ENCODE measurements around the gene KLF3. TPM values are rescaled to one million over a fixed set of nuclear protein-coding genes. Genes with fewer than 3 reads are reported as not detected.

The KLF3 gene
- total and polyA plus RNA-seq, 2 of the 8 experiments (the other 6 are each of a cell fraction or from before 2014, with no cell fraction given) = 8.0 to 14.9 TPM

GRCh38 chr4:38670109-38670901 lies 6.3 kb downstream of the KLF3 start (continued):
- TF ChIP-seq SAP30 (IDR thresholded peaks at IDR 0.05; ENCODE audit: insufficient read depth, insufficient replicate concordance, low read length) (no peak), ZNF274 (IDR thresholded peaks at IDR 0.05; ENCODE audit: borderline replicate concordance, extremely low read depth, low read length) (no peak), ASH2L (IDR thresholded peaks at IDR 0.05; ENCODE audit: low read length) (no peak), SRF (IDR thresholded peaks at IDR 0.05; ENCODE audit: low read depth, low read length) (no peak), CBX8 (IDR thresholded peaks at IDR 0.05; ENCODE audit: borderline replicate concordance, low read depth, low read length) (no peak)
- TF ChIP-seq, protein P1, sequence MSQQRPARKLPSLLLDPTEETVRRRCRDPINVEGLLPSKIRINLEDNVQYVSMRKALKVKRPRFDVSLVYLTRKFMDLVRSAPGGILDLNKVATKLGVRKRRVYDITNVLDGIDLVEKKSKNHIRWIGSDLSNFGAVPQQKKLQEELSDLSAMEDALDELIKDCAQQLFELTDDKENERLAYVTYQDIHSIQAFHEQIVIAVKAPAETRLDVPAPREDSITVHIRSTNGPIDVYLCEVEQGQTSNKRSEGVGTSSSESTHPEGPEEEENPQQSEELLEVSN (IDR thresholded peaks at IDR 0.05) = no peak
